GM19025 (cell line): ENCODE data around the gene YBEY.
A peak's percentile ranks its signal among the peaks of the same experiment; 100 is the strongest.
"Not testable (repeated sequence)": the region's sequence is repeated elsewhere in the genome, so short reads cannot be mapped to it uniquely, and the experiment has no call there.

Experiments used
- ATAC-seq: cut with Tn5 transposase; IDR thresholded peaks from one replicate; pipeline ENCODE4 v1.9.1; 2021; ENCODE audit warnings: mild to moderate bottlenecking, low read depth, moderate library complexity; ENCODE audit not compliant: unreplicated experiment

The YBEY gene

DNA sequence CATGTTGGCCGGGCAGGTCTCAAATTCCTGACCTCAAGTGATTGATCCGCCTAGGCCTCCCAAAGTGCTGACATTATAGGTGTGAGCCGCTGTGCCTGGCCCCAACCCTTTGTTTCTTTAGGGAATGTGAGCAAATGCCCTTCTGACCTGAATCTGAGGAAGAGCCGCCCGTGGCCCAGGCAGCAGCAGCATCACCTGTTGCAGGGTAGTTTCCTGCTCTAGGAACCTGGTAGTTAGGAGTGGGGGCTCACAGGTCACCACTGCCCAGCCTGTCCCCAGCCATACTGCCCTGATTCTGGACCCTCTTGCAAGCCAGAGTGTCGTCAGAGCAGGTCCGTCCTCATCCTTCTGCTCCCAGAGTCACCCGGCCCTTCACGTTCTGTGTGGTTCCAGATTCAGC is 13.0 kb downstream of the YBEY start:
- no peak for ATAC-seq

DNA sequence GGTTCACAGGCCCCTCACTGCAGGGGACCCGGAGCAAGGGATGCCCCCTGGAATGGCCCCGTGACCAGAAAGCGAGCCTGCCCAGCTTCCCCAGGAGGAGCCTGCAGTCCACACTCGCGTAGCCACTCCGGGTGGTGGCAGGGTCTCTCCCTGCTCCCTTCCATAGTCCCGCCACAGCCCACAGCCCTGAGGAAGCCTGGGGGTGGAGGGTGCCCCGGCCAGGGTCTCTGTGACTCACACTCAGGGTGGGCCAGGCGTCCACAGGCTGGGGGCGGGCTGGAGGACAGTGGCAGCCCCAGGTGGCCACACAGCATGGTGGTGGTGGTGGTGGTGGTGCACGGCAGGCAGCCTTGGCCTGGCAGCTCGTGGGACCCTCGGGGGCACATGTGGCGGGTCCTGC is 15.6 kb downstream of the YBEY start:
- no peak for ATAC-seq

DNA sequence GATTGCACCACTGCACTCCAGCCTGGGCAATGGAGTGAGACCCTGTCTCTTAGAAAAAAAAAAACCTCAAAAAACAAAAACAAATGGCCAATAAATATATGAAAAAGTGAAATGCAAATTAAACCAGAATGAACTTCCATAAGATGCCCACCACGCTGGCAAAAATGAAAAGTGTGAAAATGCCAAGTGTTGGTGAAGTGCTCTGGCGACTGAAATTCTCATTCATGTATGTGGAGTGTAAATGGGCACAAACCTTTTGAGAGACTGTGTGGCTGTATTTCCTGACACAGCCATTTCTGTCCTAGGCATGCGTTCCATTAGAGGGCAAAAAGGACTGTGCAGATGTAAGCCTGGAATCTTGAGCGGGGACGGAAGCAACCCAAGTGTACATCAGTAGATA is 18.3 kb downstream of the YBEY start:
- ATAC-seq = no peak

DNA sequence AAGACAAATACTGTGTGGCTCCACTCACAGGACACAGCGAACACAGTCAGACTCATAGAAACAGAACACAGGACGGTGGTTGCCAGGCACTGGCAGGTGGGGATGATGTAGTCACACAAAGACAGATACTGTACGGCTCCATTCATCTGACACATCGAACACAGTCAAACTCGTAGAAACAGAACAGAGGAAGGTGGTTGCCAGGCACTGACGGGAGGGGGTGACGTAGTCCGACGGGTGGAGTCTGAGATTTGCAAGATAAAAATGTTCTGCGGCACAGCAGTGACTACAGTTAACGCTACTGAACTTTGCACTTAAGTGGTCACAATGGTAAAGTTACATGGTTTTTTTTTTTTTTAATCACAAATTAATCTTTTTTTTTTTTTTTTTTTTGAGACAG is 18.8 kb downstream of the YBEY start:
- no peak for ATAC-seq

DNA sequence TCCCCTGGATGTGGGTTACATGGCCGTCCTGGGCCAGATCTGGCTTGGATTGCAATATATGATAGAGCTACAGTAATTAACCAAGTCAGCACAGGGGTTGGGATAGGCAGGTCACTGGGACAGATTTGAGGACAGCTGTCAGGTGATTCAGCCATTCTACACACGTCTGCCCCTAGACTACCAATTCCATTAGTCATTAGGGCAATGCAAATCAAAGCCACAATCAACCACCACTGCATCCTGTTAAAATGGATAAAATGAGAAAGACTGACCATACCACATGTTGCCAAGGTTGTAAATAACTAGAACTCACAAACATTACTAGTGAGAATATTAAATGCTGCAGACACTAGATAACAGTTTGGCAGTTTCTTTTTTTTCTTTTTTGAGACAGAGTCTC is 21.5 kb downstream of the YBEY start:
- no peak for ATAC-seq

DNA sequence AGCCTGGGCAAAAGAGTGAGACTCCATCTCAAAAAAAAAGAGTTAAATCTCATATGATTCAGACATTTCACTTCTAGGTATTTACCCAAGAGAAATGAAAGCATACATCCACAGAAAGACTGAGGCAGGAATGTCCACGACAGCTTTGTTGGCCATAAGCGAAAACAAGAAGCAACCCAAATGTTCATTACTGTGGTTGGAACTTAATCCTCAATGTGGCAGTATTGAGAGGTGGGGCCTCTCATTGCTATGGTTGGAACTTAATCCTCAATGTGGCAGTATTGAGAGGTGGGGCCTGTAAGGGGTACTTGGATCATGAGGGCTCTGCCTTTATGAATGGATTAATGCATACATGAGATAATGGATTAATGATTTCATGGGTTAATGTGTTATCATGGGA is 22.3 kb downstream of the YBEY start:
- ATAC-seq = no peak

DNA sequence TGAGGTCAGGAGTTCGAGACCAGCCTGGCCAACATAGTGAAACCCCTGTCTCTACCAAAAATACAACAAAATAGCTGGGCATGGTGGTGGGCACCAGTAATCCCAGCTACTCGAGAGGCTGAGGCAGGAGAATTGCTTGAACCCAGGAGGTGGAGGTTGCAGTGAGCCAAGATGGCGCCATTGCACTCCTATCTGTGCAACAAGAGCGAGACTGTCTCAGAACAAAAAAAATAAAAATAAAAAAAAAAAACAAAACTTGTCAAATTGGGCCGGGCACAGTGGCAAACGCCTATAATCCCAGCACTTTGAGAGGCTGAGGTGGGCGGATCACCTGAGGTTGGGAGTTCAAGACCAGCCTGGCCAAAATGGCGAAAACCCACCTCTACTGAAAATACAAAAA is 24.1 kb downstream of the YBEY start:
- ATAC-seq = not testable (repeated sequence)

DNA sequence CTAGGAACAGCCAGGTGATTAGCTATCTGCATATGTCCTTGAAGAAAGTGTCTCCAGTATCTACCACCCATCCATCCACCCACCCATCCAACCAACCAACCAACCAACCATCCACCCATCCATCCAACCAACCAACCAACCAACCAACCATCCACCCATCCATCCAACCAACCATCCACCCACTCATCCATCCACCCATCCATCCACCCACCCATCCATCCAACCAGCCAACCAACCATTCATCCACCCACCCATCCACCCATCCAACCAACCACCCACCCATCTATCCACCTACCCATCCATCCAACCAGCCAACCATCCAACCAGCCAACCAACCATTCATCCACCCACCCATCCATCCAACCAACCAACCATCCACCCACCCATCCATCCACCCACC is 25.4 kb downstream of the YBEY start:
- ATAC-seq = no peak

DNA sequence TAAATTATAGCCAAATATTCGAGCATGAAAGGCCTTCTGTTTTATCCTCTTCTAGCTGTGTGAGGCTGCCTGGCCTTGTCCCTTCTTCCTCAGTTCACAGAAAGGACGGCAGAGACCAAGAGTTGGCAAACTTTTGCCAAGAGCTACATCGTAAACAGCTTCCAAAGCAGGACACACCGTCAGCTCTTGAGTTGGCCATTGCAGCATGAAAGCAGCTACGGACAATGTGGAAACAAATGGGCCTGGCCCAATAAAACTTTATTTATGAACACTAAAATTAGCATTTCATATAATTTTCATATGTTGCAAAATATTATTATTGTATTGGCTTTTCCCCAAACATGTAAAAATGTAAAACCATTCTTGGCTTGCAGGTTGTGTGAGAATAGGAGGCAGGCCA is 26.8 kb downstream of the YBEY start:
- ATAC-seq = no peak

DNA sequence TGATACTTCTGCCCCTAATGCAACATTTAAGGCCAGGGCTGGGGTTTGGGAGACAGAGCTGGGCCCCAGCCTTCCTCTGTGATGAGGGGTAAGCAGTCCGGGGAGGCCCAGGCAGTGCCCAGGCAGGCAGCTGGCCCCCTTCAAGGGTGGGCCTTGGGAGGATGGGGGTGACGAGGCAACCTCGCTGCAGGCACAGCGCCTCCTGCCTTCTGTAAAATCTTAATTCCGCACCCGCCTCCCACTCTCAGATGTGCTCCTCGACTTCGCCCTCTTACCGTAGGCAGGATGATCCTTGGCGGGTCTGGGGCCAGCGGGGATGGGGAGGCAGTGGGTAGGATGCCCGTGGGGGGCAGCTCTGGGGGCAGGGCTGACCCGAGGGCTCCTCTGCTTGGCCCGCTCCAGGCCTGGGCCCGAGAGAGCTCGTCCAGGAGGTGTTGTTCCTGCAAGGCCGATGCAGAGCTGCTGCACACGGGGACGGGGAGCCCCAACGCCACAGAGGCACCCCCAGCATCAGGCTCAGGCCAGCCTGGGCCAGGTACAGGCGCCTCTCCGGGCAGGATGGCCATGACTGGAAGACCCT is 28.4 kb downstream of the YBEY start:
- no peak for ATAC-seq

DNA sequence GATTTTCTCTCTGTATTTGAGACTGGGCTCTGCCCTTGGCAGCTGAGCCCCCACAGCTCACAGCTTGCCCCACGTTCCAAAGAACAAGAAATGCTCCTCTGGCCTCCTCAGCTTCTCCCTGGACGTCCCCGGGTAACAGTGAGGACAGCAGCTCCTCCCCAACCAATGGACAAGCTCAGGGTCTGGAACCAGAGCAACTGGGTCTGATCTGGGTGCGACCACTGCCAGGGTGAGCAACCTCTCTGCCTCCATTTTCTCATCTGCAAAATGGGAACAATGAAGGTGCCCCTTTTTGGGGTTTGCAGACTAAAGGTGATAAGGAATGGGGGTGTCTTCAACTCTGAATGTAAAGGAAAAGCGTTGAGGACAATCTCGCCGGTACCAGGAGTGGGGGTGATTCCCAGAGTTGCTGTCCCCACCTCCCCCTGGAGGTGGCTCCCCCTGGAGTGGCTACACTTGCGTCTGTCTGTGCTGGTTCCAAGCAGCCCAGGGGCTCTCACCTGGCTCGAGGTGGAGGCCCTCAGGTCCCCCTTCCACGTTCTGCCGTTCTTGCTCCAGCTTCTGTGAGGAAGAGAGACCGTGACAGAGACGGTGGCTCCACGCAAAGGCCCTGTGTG is 30.7 kb downstream of the YBEY start:
- no peak for ATAC-seq

DNA sequence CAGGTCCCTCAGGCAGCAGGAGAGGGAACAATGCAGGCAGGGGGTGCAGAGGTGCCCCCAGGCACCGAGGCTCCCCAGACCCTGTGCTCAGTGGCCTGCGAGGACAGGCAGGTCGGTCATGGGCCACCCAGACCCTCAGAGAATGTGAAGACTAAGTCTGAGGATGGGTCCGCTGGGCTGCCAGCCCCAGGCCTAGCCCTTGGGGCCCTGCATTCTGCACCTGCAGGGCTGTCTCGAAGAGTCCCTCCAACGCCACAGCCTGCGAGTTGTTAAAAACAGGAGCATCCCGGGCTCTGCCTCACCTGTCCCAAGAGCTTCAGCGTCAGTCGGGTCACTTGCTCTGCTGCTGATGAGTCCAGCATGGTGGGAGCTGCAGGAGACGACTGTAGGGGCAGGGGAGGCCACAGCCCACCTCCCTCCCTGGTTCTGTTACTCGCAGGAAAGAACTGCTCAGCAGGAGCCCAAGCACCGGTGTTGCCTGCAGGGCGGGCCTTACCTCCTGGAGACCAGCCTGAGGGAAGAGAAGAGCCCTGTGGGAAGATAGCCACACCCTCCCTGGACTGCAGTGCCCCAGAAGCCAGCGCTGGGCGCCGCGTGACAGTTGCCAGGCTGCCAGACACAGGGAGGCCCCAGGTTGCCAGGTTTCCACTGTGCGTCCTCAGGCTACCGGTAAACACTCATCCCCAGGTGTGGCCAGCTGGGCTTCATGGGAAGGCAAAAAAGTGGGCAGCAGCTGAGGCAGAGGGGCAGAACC is 31.7 kb downstream of the YBEY start:
- ATAC-seq = no peak

DNA sequence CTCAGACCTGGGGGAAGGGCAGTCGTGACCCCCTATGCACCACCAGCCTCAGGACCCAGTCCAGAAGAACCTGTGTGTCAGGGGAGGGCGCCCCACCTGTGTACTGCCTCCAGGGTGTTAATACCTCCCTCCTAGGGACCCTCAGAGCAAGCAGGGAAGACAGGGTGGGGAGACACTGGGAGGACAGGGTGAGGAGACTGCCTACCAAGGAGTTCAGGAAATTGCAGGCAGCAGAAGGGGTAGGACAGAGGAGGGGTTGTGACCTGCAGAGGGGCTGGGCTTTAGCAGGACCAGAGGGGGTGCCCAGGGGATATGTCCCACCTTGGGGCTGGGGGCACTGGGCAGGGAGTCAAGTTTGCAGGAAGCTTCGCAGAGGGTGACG is 32.3 kb downstream of the YBEY start:
- no peak for ATAC-seq

DNA sequence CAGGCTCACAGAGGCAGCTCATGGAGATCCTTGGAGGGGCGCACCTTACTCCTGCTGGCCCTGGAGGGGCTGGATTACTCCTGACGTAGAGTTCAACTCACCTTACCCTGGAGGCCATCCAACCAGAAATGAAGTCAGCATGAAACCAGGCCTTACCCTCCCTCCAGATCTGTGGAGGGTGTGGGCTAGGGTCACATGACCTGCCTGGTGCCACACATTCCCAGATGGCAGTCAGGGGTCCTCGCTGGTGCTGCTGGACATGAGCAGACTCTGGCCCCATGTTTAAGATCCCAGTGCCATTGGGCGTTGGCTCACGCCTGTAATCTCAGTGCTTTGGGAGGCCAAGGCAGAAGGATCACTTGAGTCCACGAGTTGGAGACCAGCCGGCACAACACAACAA is 33.0 kb downstream of the YBEY start:
- ATAC-seq = no peak

DNA sequence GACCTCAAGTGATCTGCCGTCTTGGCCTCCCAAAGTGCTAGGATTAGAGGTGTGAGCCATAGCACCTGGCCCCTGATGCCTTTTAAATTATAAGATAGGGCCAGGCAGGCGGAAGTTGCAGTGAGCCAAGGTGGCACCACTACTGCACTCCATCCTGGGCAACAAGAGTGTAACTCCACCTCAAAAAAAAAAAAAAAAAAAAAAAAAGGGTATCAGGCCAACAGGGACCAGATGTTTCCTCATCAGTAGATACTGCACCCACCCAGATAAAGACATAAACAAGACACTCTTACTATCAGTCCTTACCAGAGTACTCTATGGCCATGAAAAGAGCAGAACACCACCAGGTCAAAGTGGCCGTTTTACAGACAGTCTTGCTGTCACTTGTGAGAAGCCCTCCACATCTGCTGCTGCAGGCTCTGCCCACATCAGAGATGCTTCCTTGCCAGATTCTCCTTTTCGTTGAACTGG is 34.2 kb downstream of the YBEY start:
- no peak for ATAC-seq

DNA sequence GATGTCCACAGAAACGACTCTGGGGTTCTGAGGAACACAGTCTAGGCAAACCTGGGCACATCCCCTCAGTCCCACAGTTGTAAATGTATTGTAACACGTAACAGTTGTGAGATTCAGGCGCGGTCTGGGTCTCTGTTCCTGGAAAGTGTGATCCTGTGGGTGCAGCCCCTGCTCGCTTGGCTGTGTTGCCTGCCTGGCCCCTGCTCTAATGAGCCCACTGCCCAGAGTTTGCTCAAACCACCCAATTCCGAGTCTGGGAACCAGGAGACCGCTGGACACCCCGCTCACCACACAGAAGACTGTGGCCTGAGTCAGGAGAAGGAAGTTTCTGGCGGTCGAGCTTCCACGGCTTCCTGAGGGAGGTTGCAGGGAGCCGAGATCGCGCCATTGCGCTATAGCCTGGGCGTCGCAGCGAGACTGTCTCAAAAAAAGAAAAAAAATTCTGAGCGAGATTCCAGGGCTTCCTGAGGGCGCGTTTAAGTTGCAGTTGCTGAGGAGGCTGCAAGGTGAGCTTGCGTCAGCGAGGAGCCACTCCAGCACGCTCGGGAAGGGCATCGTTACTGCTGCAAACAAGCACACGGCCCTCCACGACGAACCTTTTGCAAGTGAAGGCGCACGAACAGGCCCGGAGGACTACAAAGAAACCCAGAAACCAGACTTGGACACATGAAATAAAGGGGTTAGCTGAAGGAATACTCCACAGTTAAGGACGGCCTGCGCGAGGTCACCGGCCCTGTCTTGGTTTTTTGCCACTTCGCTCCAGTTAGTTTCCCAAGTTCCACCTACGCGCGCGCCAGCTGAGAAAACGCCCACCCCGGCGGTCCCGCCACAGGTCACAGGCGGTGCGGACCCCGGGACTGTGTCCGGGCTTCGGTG is 36.4 kb downstream of the YBEY start:
- ATAC-seq = no peak

DNA sequence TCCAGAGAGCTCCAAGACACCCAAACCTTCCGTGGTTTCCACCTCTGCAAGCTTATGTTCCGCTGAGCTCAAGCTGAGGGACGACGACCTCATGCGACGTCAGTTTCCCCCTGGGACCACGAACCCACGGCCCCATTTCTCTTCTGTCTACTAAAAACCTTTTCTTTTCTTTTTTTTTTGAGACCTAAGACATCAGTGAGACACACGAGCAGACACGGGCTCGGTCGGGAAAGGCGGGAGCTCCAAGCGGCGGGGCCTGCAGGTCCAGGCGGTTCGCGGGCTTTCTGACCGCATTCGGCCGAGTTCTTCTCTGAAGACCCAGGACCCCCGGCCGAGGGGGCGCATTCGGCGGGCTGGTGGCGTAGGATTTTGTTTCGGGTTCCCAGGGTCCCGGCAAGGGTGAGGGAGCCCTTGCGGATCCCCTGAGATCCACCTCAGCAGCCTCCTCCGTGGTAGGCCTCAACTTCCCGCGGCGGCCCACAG is 37.1 kb downstream of the YBEY start:
- ATAC-seq = no peak

DNA sequence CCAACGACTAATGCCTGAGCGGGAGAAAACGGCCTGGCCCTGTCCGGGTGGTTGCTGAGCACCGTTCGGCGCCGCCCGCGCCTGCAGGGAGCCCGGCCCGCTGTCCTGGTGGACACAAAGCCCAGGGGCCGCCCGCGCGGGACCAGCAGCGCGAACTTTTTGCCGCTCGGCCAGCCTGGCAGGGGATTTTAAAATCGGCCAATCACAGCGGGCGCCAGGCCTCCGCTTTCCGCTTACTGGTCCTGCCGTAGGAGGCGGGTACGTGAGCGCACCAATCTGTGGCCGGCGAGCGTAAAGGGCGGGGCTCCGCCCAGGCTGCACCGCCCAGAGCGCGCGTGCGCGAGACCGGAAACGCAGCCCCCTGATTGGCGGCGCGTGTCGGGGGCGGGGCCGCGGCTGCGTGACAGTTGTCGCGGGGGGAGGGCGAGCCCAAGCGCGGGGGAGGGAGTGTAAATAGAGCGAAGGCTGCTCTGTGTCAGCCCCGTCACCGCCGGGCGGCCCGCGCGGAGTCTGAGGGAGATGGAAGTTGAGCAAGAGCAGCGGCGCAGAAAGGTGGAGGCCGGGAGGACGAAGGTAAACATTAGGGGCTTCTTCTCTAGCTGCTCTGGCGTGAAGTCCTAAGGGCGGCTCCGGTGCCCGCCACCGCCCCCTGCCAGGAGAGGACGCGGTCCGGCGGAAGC is 37.7 kb downstream of the YBEY start, which contains the start of the genes C21orf58 and PCNT:
Gene C21orf58, minus strand, starts transcription at position 161 of the 680 bp plus-strand sequence. CDS start 1,132 bp downstream, outside the sequence.
Gene PCNT, plus strand, starts transcription at position 447 of the 680 bp plus-strand sequence. Its CDS starts 73 bp downstream, at position 520.
- peak; percentile 73 for ATAC-seq

DNA sequence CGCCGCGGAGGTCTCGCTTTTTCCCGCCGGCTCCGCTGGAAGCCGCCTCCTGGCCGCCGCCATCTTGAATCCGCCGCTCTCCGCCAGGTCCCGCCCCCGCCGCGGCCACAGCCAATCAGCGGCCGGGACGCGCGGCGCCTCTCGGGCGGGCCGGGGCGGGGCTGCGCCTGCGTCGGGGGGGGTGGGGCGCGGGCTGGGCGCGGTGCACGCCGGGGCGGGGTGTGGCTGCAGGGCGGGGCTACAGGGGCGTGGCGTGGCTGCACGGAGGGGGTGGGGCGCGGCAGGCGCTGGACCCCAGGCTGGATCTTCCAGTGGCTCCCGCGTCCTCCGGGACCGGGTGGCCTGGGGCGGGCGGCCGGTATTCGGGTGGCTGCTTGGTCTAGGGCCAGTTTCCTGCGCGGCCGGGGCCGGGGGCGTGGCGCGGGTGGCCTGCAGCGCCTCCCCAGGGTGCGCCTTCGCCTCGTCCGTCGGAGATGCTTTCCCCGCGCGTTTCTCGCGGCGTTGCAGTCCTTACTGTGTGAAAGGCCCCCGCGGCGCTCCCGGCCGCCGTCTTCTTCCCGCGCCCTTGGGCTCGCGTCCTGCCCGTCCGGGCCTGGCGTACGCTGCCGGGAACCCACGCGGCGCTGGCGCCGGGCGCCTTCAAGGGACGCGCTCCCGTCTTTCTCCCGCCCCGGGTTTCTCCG is 38.4 kb downstream of the YBEY start:
- ATAC-seq = peak; percentile 59
